Caco-2 (cell line): ENCODE data around the gene AZU1. TPM values are rescaled to one million over a fixed set of nuclear protein-coding genes. Genes with fewer than 3 reads are reported as not detected.
A peak's percentile ranks its signal among the peaks of the same experiment; 100 is the strongest.
"Not testable (repeated sequence)": the region's sequence is repeated elsewhere in the genome, so short reads cannot be mapped to it uniquely, and the experiment has no call there.

ENCODE experiments used
- BruUV-seq: library from RNA; stranded (reverse); fragments of 400-500 nt; replicated peaks from 2 replicates; lab custom pipeline; 2021; lab: Mats Ljungman, UMichigan
- CTCF ChIA-PET: fragments of 300-600 bp; sonication (Branson Sonifier 250); formaldehyde crosslinking; loops from one replicate; lab custom pipeline; 2022; ENCODE audit warnings: antibody characterized with exemption; lab: Charles Lee
- POLR2A ChIA-PET: fragments of 300-600 bp; sonication (Branson Sonifier 250); formaldehyde crosslinking; loops from one replicate; lab custom pipeline; 2022; ENCODE audit warnings: antibody characterized with exemption; lab: Charles Lee
- DNase-seq, 2 experiments: peaks; one replicate each; pipeline versions ENCODE4 v3.0.0 to v3.0.0-alpha.2; 2020 to 2022
- H3K27me3 ChIP-seq: replicated peaks from 2 replicates; pipeline ENCODE4 v1.6.0; 2011; ENCODE audit warnings: low read length; ENCODE audit not compliant: control insufficient read depth, insufficient read depth
- H3K36me3 ChIP-seq: 2 replicates; pipeline ENCODE4 v1.5.1; 2011; ENCODE audit warnings: low read length; ENCODE audit not compliant: control insufficient read depth, insufficient read depth
- H3K4me1 ChIP-seq: fragments of 250-450 bp; sonication (Bioruptor Pico); 2 replicates; pipeline ENCODE4 v1.5.1; 2020; ENCODE audit warnings: mild to moderate bottlenecking
- H3K4me3 ChIP-seq: 2 replicates; pipeline ENCODE4 v1.5.1; 2011; ENCODE audit warnings: low read depth, mild to moderate bottlenecking, control low read depth, low read length
- H3K9me3 ChIP-seq: fragments of 250-450 bp; sonication (Bioruptor Pico); 2 replicates; pipeline ENCODE4 v1.5.1; 2020; ENCODE audit warnings: mild to moderate bottlenecking, moderate library complexity
- H3K27ac Mint-ChIP-seq: one replicate; pipeline ENCODE4 v1.8.0; 2022; ENCODE audit warnings: mixed read lengths; ENCODE audit not compliant: unreplicated experiment
- H3K27me3 Mint-ChIP-seq: one replicate; pipeline ENCODE4 v1.8.0; 2022; ENCODE audit warnings: mixed read lengths; ENCODE audit not compliant: insufficient read depth, unreplicated experiment
- H3K36me3 Mint-ChIP-seq: one replicate; pipeline ENCODE4 v1.8.0; 2022; ENCODE audit warnings: mild to moderate bottlenecking, mixed read lengths; ENCODE audit not compliant: insufficient read depth, unreplicated experiment
- H3K4me1 Mint-ChIP-seq: one replicate; pipeline ENCODE4 v1.8.0; 2022; ENCODE audit warnings: low read depth, mixed read lengths; ENCODE audit not compliant: unreplicated experiment
- H3K4me3 Mint-ChIP-seq: one replicate; pipeline ENCODE4 v1.8.0; 2022; ENCODE audit warnings: mild to moderate bottlenecking, moderate library complexity, mixed read lengths; ENCODE audit not compliant: unreplicated experiment
- H3K9me3 Mint-ChIP-seq: one replicate; pipeline ENCODE4 v1.8.0; 2022; ENCODE audit warnings: mixed read lengths; ENCODE audit not compliant: unreplicated experiment
- intact Hi-C: fragments of 100-400 bp; cut with micrococcal nuclease; formaldehyde crosslinking; loops from one replicate; pipeline ENCODE4 v1.10.0; 2022; ENCODE audit not compliant: unreplicated experiment
- total RNA-seq: library from RNA; stranded (reverse); gene quantifications from 2 replicates; pipeline ENCODE4 v1.2.3, GENCODE V29; 2022
- TF ChIP-seq, protein P1 (sequence below), 2 experiments: fragments of 200-600 bp in 1 of 2; IDR thresholded peaks; 1 replicate in 1 of 2; 2 replicates in 1 of 2; pipeline versions ENCODE4 v1.5.1 to v1.8.0; 2011 to 2022; ENCODE audit warnings: antibody characterized with exemption in 1 of 2, control low read depth in 1 of 2, inconsistent platforms in 1 of 2, low read depth in 1 of 2, low read length in 1 of 2, mild to moderate bottlenecking in 1 of 2, moderate library complexity in 1 of 2; ENCODE audit not compliant: insufficient read depth in 1 of 2, severe bottlenecking in 1 of 2, unreplicated experiment in 1 of 2

The AZU1 gene
- total RNA-seq, 1 experiment from 2014 or later = not detected

DNA sequence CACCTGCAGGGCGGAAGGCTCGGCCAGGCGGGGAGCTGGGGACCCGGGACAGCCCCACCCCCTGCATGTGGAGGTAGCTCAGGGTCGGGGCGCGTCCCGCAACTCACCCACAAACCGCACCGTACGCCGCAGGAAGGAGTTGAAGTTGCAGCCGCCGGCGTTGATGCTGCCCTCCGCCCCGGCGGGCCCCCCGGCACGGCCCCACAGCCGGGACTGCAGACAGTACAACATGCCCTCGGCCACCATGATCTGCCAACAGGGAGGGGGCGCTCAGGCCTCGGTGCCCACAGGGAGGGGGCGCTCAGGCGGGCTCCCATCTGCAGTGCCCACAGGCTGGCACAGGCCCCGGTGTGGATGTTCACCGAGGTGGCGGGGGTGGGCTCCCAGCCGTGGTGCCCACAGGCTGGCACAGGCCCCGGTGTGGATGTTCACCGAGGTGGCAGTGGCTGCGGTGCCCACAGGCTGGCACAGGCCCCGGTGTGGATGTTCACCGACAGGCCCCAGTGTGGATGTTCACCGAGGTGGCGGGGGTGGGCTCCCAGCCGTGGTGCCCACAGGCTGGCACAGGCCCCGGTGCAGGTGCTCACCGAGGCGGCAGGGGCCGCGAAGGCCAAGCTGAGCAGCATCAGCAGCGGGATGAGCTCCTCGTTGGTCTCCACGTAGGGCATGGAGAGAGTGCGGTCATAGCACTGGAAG, 12.4 kb upstream of the AZU1 start:
- Histone ChIP-seq H3K4me3 (no peak overlapping the region), H3K9me3 (no peaks in the 10 kb centered on the region), H3K27me3 (no peaks in the 10 kb centered on the region), H3K36me3 (no peaks in the 10 kb centered on the region), H3K4me1 (no peaks in the 10 kb centered on the region)
- no TSS peak for BruUV-seq
- peaks cover 74% of the 10 kb centered on the region for H3K36me3 Mint-ChIP-seq
- intact Hi-C loops = no loop called here
- ChIA-PET POLR2A (no interaction called here), CTCF (no interaction called here)
- peaks cover 12% of the 10 kb centered on the region for H3K9me3 Mint-ChIP-seq
- TF ChIP-seq, protein P1, sequence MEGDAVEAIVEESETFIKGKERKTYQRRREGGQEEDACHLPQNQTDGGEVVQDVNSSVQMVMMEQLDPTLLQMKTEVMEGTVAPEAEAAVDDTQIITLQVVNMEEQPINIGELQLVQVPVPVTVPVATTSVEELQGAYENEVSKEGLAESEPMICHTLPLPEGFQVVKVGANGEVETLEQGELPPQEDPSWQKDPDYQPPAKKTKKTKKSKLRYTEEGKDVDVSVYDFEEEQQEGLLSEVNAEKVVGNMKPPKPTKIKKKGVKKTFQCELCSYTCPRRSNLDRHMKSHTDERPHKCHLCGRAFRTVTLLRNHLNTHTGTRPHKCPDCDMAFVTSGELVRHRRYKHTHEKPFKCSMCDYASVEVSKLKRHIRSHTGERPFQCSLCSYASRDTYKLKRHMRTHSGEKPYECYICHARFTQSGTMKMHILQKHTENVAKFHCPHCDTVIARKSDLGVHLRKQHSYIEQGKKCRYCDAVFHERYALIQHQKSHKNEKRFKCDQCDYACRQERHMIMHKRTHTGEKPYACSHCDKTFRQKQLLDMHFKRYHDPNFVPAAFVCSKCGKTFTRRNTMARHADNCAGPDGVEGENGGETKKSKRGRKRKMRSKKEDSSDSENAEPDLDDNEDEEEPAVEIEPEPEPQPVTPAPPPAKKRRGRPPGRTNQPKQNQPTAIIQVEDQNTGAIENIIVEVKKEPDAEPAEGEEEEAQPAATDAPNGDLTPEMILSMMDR (IDR thresholded peaks at IDR 0.05; ENCODE audit: insufficient read depth in 1 of 2, low read depth in 1 of 2, low read length in 1 of 2, severe bottlenecking in 1 of 2, unreplicated experiment in 1 of 2) = no peak
- H3K27me3 Mint-ChIP-seq = no peaks in the 10 kb centered on the region
- no peak for DNase-seq
- H3K27ac Mint-ChIP-seq = peak overlapping the region; percentile 86
- H3K4me3 Mint-ChIP-seq = peak overlapping the region; percentile 45
- no peaks in the 10 kb centered on the region for H3K4me1 Mint-ChIP-seq

- no TSS peak for BruUV-seq
- Mint-ChIP-seq H3K4me1 (no peaks in the 10 kb centered on the region), H3K36me3 (peaks cover 73% of the 10 kb centered on the region), H3K9me3 (peaks cover 12% of the 10 kb centered on the region), H3K4me3 (peak overlapping the region; percentile 9), H3K27ac (peak overlapping the region; percentile 20), H3K27me3 (no peaks in the 10 kb centered on the region)
- DNase-seq = no peak
- Histone ChIP-seq H3K9me3 (no peaks in the 10 kb centered on the region), H3K36me3 (no peaks in the 10 kb centered on the region), H3K4me1 (no peaks in the 10 kb centered on the region), H3K27me3 (no peaks in the 10 kb centered on the region), H3K4me3 (no peak overlapping the region)
- TF ChIP-seq, protein P1 (IDR thresholded peaks at IDR 0.05; ENCODE audit: insufficient read depth in 1 of 2, low read depth in 1 of 2, low read length in 1 of 2, severe bottlenecking in 1 of 2, unreplicated experiment in 1 of 2) = no peak
- CTCF ChIA-PET = no interaction called here
- intact Hi-C loops = no loop called here
- POLR2A ChIA-PET = no interaction called here
Measured at GRCh38 chr19:815775-816499, 11.7 kb upstream of the AZU1 start.

GRCh38 chr19:816500-816857, 11.2 kb upstream of the AZU1 start:
- no peak for DNase-seq
- H3K4me3 ChIP-seq = no peak overlapping the region
- ChIA-PET POLR2A (no interaction called here), CTCF (no interaction called here)
- H3K36me3 ChIP-seq = no peaks in the 10 kb centered on the region
- H3K4me1 Mint-ChIP-seq = no peaks in the 10 kb centered on the region
- peaks cover 12% of the 10 kb centered on the region for H3K9me3 Mint-ChIP-seq
- H3K9me3 ChIP-seq = no peaks in the 10 kb centered on the region
- H3K4me1 ChIP-seq = no peaks in the 10 kb centered on the region
- peaks cover 68% of the 10 kb centered on the region for H3K36me3 Mint-ChIP-seq
- intact Hi-C loops = no loop called here
- peak overlapping the region; percentile 20 for H3K27ac Mint-ChIP-seq
- TF ChIP-seq, protein P1 (IDR thresholded peaks at IDR 0.05; ENCODE audit: insufficient read depth in 1 of 2, low read depth in 1 of 2, low read length in 1 of 2, severe bottlenecking in 1 of 2, unreplicated experiment in 1 of 2) = no peak
- H3K27me3 Mint-ChIP-seq = no peaks in the 10 kb centered on the region
- no peaks in the 10 kb centered on the region for H3K27me3 ChIP-seq
- no TSS peak for BruUV-seq
- peak overlapping the region; percentile 9 for H3K4me3 Mint-ChIP-seq

GRCh38 chr19:820212-820611, 7.4 kb upstream of the AZU1 start:
- H3K9me3 ChIP-seq, POLR2A ChIA-PET, H3K4me3 Mint-ChIP-seq, BruUV-seq, H3K27me3 ChIP-seq, CTCF ChIA-PET, H3K27ac Mint-ChIP-seq, intact Hi-C loops, H3K36me3 ChIP-seq, H3K4me1 ChIP-seq, H3K4me3 ChIP-seq, H3K27me3 Mint-ChIP-seq, H3K4me1 Mint-ChIP-seq, DNase-seq: not testable (repeated sequence)
- Mint-ChIP-seq H3K9me3 (peaks cover 12% of the 10 kb centered on the region), H3K36me3 (peaks cover 37% of the 10 kb centered on the region)
